Gastroesophageal sphincter (tissue), 4 donors: ENCODE results near the gene LINS1. TPM values are rescaled to one million over a fixed set of nuclear protein-coding genes. Genes with fewer than 3 reads are reported as not detected.

Experiments
- ATAC-seq: fragments of 150-250 bp; one replicate; pipeline ENCODE4 v1.9.1; 2016; ENCODE audit warnings: mild to moderate bottlenecking, moderate library complexity
- H3K27ac ChIP-seq, 4 donors: fragments of 200-600 bp; sonication (generic) in 3 of 4; 1 replicate in 3 of 4; 2 replicates in 1 of 4; pipeline ENCODE4 v1.5.1; 2016 to 2019
- H3K27me3 ChIP-seq: fragments of 200-600 bp; sonication (generic); one replicate; pipeline ENCODE4 v1.5.1; 2019
- H3K36me3 ChIP-seq, 2 donors: fragments of 200-600 bp; sonication (generic); one replicate each; pipeline ENCODE4 v1.5.1; 2019; ENCODE audit warnings: control low read depth in 1 of 2
- H3K4me1 ChIP-seq, 3 donors: fragments of 200-600 bp; sonication (generic); 1 replicate in 2 of 3; 2 replicates in 1 of 3; pipeline ENCODE4 v1.5.1; 2016 to 2019; ENCODE audit warnings: control low read depth in 2 of 3
- H3K4me3 ChIP-seq, 2 donors: fragments of 200-600 bp; sonication (generic); one replicate each; pipeline ENCODE4 v1.5.1; 2019; ENCODE audit warnings: mild to moderate bottlenecking in 1 of 2, moderate library complexity in 1 of 2
- H3K9me3 ChIP-seq, 3 donors: fragments of 200-600 bp; sonication (generic); one replicate each; pipeline ENCODE4 v1.5.1; 2017 to 2019; ENCODE audit warnings: control low read depth in 2 of 3
- EP300 ChIP-seq: sonication (generic); formaldehyde crosslinking; IDR thresholded peaks from one replicate; pipeline ENCODE4 v1.6.1; 2017; ENCODE audit warnings: antibody characterized with exemption, mild to moderate bottlenecking
- POLR2A ChIP-seq, 2 donors: fragments of 450-650 bp; IDR thresholded peaks; one replicate each; pipeline ENCODE4 v1.6.1; 2017; ENCODE audit warnings: antibody characterized with exemption in 2 of 2, mild to moderate bottlenecking in 2 of 2, moderate library complexity in 1 of 2
- POLR2AphosphoS5 ChIP-seq: sonication (generic); formaldehyde crosslinking; IDR thresholded peaks from one replicate; pipeline ENCODE4 v1.6.1; 2017; ENCODE audit warnings: antibody characterized with exemption
- WGBS, 2 donors: methylation state at CpG; one replicate each; pipeline ENCODE4 v1.1.5; 2018; ENCODE audit warnings: low coverage in 1 of 2; 5-methylcytosine and 5-hydroxymethylcytosine counted together
- total RNA-seq, 4 donors: library from RNA; depleted of rRNA; stranded (reverse); fragments of >200 nt; gene quantifications; one replicate each; pipeline ENCODE4 v1.1.0, GENCODE V29; 2016
- TF ChIP-seq, protein P1 (sequence below), 4 experiments: fragments of 200-600 bp in 2 of 4; fragments of 450-650 bp in 2 of 4; sonication (generic) in 1 of 4; IDR thresholded peaks; one replicate each; pipeline ENCODE4 v1.5.1; 2017 to 2019; ENCODE audit warnings: antibody characterized with exemption in 4 of 4, mild to moderate bottlenecking in 2 of 4, moderate library complexity in 2 of 4

Gene LINS1
- total RNA-seq, 4 donors from 2014 or later: 9.6 to 23.8 (median 13.9) TPM

DNA sequence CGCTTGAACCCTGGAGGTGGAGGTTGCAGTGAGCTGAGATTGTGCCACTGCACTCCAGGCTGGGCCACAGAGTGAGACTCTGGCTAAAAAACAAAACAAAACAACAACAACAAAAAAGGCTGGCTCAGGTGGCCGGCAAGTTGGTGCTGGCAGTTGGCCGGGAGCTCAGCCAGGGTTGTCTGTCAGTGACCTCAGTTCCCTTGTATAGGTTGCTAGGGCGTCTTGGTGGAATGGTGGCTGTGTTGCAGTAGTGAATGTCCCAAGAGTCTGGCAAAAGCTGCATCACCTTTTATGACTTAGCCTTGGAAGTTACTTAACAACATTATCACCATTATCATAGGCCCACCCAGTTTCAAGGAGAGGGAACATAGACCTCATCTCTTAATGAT lies 41.0 kb upstream of the LINS1 start:
- Histone ChIP-seq H3K36me3 (no peaks in the 10 kb centered on the region), H3K4me3 (no peak overlapping the region), H3K27me3 (no peaks in the 10 kb centered on the region), H3K27ac (no peak overlapping the region), H3K4me1 (peaks cover 0 to 38% (median 0%) of the 10 kb centered on the region in 3 donors), H3K9me3 (no peaks in the 10 kb centered on the region)
- no peak for ATAC-seq
- TF ChIP-seq EP300: no peak
- TF ChIP-seq, protein P1, sequence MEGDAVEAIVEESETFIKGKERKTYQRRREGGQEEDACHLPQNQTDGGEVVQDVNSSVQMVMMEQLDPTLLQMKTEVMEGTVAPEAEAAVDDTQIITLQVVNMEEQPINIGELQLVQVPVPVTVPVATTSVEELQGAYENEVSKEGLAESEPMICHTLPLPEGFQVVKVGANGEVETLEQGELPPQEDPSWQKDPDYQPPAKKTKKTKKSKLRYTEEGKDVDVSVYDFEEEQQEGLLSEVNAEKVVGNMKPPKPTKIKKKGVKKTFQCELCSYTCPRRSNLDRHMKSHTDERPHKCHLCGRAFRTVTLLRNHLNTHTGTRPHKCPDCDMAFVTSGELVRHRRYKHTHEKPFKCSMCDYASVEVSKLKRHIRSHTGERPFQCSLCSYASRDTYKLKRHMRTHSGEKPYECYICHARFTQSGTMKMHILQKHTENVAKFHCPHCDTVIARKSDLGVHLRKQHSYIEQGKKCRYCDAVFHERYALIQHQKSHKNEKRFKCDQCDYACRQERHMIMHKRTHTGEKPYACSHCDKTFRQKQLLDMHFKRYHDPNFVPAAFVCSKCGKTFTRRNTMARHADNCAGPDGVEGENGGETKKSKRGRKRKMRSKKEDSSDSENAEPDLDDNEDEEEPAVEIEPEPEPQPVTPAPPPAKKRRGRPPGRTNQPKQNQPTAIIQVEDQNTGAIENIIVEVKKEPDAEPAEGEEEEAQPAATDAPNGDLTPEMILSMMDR (IDR thresholded peaks at IDR 0.05): no peak
- no peak for TF ChIP-seq POLR2A (IDR thresholded peaks at IDR 0.05)
- TF ChIP-seq POLR2AphosphoS5: no peak
- WGBS, 2 donors: 78 to 100% methylated on average over 4 of the region's 4 CpGs

DNA sequence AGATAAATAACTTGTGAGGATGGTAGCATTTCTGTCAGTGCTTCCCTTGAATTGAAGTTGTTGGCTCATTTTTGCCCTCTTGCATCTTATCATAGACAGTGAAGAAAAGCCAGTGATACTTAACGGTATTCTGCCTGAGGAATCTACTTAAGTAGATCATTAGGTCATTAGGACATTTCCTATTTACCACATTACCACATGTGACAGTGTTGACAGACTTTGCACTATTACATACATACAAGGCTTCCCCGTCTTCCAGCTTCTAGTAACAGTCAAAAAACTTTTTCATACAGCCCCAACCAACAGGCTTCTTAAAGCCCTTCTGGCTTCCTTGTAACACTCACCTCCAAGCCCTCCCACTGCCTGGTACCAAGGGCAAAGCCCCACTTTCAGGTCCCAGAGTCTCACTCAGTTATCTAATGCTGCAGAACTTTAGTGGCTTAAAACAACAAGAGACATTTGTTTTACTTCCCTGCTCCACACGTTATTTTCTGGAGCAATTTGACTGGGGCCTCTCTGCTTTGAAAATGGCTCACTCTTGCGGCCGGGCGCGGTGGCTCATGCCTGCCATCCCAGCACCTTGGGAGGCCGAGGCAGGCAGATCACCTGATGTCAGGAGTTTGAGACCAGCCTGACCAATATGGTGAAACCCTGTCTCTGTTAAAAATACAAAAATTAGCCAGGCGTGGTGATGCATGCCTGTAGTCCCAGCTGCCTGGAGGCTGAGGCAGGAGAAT lies 40.4 kb upstream of the LINS1 start:
- Histone ChIP-seq H3K27me3 (no peaks in the 10 kb centered on the region), H3K9me3 (no peaks in the 10 kb centered on the region), H3K4me1 (peaks cover 0 to 38% (median 0%) of the 10 kb centered on the region in 3 donors), H3K36me3 (no peaks in the 10 kb centered on the region), H3K27ac (no peak overlapping the region), H3K4me3 (no peak overlapping the region)
- WGBS, 2 donors: 86 to 90% methylated on average over 8 to 9 of the region's 9 CpGs
- ATAC-seq: no peak
- TF ChIP-seq, protein P1 (IDR thresholded peaks at IDR 0.05): no peak
- TF ChIP-seq POLR2AphosphoS5 (no peak), POLR2A (IDR thresholded peaks at IDR 0.05) (no peak), EP300 (no peak)

DNA sequence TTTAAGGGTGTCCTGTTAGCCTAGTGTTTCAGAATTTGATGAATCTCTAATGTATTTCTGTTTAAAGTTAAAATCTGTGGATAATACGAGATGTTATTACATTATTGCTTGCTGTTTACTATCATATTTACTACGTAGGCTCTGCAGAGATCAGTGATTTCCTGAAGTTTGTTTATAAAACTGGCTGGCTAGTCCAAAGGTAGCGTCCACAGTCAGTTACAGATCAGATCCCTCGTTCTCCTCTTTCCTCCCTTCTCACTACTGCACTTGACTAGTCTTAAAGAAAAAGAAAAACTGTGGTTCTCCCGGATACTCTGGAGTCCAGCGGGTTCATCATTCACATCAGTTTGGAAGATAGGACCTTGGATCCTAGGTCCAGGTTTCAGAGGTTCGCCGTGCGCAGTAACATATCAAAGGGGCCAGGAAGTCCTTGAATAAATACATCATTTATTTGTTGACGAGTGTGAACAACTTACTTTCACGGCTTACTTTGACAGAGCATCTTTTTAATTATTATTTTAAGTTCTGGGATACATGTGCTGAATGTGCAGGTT lies 36.3 kb upstream of the LINS1 start:
- no peaks in the 10 kb centered on the region for H3K9me3 ChIP-seq
- no peak overlapping the region for H3K27ac ChIP-seq
- peaks cover 0 to 38% (median 0%) of the 10 kb centered on the region in 3 donors for H3K4me1 ChIP-seq
- H3K27me3 ChIP-seq: no peaks in the 10 kb centered on the region
- no peak for ATAC-seq
- no peak overlapping the region for H3K4me3 ChIP-seq
- no peak for TF ChIP-seq POLR2AphosphoS5
- no peak for TF ChIP-seq EP300
- TF ChIP-seq POLR2A (IDR thresholded peaks at IDR 0.05): no peak
- TF ChIP-seq, protein P1 (IDR thresholded peaks at IDR 0.05): no peak
- no peaks in the 10 kb centered on the region for H3K36me3 ChIP-seq
- 83 to 85% methylated on average over 6 to 9 of the region's 11 CpGs for WGBS, 2 donors

DNA sequence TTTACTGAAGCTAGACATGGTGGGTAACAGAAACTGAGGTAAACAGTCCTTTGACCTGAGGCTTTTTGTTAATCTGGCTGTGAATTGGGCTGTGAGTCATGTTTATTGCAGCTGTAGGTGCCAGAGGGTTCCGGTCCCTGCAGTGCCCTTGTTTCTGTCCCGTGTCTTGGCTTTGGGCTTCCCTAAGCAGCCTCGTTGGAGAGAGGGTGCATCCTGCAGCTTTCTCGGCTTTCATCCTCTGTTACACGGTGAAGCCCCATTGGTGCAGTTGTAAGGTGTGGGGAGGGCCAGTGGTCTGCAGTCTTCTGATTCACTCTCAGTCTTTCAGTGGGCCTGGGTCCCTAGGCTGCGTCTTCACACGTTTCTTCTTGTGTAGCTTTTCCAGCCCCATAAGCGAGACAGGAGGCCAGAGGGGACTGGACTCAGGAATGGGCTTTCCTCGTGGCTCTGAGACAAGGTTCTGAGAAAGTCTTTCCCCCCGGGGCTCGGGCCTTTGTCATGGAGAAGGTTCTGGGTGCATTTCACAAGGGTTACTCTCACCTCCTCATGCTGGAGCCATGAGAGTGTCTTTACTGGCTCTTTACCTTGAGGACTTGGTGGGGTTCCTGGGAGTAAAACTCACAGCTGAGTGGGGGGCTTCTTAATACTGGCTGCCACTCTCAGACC lies 33.6 kb upstream of the LINS1 start:
- H3K4me3 ChIP-seq: no peak overlapping the region
- peaks cover 0 to 22% of the 10 kb centered on the region in 2 donors for H3K36me3 ChIP-seq
- H3K4me1 ChIP-seq: peaks cover 0 to 20% (median 0%) of the 10 kb centered on the region in 3 donors
- TF ChIP-seq EP300 (no peak), POLR2AphosphoS5 (no peak), POLR2A (IDR thresholded peaks at IDR 0.05) (no peak)
- TF ChIP-seq, protein P1 (IDR thresholded peaks at IDR 0.05): no peak
- no peaks in the 10 kb centered on the region for H3K9me3 ChIP-seq
- no peaks in the 10 kb centered on the region for H3K27me3 ChIP-seq
- no peak overlapping the region for H3K27ac ChIP-seq
- 88 to 100% methylated on average over 1 to 4 of the region's 11 CpGs for WGBS, 2 donors
- no peak for ATAC-seq
